HUES64 (cell line): ENCODE results near the gene LRRC71. TPM values are rescaled to one million over a fixed set of nuclear protein-coding genes. Genes with fewer than 3 reads are reported as not detected.
A peak's percentile ranks its signal among the peaks of the same experiment; 100 is the strongest.

Source experiments
- H3K27ac ChIP-seq: 2 replicates; pipeline ENCODE4 v1.7.0; 2013; ENCODE audit warnings: low read depth, low read length, inconsistent platforms
- H3K27me3 ChIP-seq: 2 replicates; pipeline ENCODE4 v1.6.1; 2013; ENCODE audit warnings: mild to moderate bottlenecking, low read length; ENCODE audit not compliant: insufficient read depth
- H3K36me3 ChIP-seq: 2 replicates; pipeline ENCODE4 v1.6.1; 2013; ENCODE audit warnings: mild to moderate bottlenecking, low read length; ENCODE audit not compliant: insufficient read depth
- H3K4me1 ChIP-seq: 2 replicates; pipeline ENCODE4 v1.6.1; 2013; ENCODE audit warnings: mild to moderate bottlenecking, low read length, moderate library complexity; ENCODE audit not compliant: insufficient read depth
- H3K4me3 ChIP-seq: 2 replicates; pipeline ENCODE4 v1.5.1; 2013; ENCODE audit warnings: mild to moderate bottlenecking, low read length, moderate library complexity
- H3K9ac ChIP-seq: 2 replicates; pipeline ENCODE4 v1.6.1; 2013; ENCODE audit warnings: mild to moderate bottlenecking, low read depth, low read length
- H3K9me3 ChIP-seq: 2 replicates; pipeline ENCODE4 v1.6.1; 2013; ENCODE audit warnings: low read depth, low read length; ENCODE audit not compliant: insufficient read depth
- WGBS: fragments of 150-250, 120-280 bp; methylation state at CpG from one replicate; pipeline ENCODE4 v1.1.7; 2013; ENCODE audit warnings: missing lambda C conversion rate; 5-methylcytosine and 5-hydroxymethylcytosine counted together
- polyA plus RNA-seq, 2 experiments: library from polyadenylated mRNA; stranded (reverse); fragments of 50-300 nt; gene quantifications; one replicate each; pipeline ENCODE4 v1.2.3, GENCODE V29; 2013

LRRC71 gene
- not detected for polyA plus RNA-seq (2013, experiment 1 of 2)
- polyA plus RNA-seq (2013, experiment 2 of 2), result not detected

DNA sequence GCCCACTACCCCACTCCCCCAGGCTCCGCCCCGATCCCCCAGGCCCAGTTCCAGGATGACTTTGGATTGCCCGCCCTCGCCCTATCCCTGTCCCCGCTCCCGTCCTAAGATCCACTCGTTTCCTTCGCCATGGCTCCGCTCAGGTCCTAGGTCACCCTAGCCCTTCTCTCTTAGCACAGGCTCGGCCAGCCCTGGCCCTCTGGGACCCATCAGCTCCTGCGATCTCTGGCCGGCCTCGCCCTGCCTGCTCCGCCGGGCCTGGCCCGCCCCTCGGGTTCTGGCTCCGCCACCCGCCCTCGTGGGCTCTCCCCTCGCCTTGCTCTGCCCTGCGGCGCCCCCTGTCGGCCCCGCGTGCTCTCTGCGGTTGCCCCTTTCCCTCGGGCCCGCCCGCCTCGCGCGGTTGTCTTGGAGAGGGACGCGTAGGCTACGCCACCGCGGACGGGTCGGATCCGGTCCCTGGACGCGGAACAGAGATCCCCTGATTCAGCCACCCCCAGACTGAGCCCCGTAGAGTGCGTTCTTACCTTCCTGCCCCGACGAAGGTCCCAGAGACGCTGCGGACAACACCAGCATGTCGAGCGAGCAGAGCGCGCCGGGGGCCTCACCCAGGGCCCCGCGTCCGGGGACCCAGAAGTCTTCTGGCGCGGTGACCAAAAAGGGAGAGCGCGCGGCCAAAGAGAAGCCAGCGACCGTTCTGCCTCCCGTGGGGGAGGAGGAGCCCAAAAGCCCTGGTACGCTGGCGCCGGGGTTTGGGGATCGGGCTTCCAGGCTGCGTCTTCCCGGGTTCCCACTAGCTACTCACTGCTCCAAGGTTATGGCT lies at the start of gene LRRC71:
TSS of gene LRRC71 (plus strand) at position 400 of the 820 bp plus-strand sequence. CDS start at position 572, 172 bp downstream.
- Histone ChIP-seq H3K9me3 (no peaks in the 10 kb centered on the region), H3K36me3 (no peaks in the 10 kb centered on the region), H3K27ac (no peak within 1 kb of the TSS), H3K4me1 (peaks cover 3% of the 10 kb centered on the region; the same call in 1 of the 2 replicates), H3K4me3 (peak within 1 kb of the TSS; percentile 56), H3K9ac (peak within 1 kb of the TSS; percentile 53), H3K27me3 (peaks cover 75% of the 10 kb centered on the region)
- 3% methylated on average over 71 of the region's 71 CpGs for WGBS

DNA sequence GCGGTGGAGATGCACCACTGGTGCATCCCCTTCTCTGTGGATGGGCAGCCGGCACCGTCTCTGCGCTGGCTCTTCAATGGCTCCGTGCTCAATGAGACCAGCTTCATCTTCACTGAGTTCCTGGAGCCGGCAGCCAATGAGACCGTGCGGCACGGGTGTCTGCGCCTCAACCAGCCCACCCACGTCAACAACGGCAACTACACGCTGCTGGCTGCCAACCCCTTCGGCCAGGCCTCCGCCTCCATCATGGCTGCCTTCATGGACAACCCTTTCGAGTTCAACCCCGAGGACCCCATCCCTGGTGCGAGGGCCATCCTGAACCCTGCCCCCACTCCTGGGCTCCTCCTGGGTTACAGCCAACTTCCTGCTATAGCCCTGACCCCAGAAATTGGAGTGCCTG lies 46.8 kb upstream of the LRRC71 start:
- no peak overlapping the region for H3K4me3 ChIP-seq
- H3K4me1 ChIP-seq, result no peaks in the 10 kb centered on the region
- peaks cover 47% of the 10 kb centered on the region for H3K27me3 ChIP-seq
- H3K27ac ChIP-seq, result no peak overlapping the region
- H3K36me3 ChIP-seq, result no peaks in the 10 kb centered on the region
- 94% methylated on average over 18 of the region's 18 CpGs for WGBS
- H3K9me3 ChIP-seq, result no peaks in the 10 kb centered on the region
- H3K9ac ChIP-seq, result no peak overlapping the region

DNA sequence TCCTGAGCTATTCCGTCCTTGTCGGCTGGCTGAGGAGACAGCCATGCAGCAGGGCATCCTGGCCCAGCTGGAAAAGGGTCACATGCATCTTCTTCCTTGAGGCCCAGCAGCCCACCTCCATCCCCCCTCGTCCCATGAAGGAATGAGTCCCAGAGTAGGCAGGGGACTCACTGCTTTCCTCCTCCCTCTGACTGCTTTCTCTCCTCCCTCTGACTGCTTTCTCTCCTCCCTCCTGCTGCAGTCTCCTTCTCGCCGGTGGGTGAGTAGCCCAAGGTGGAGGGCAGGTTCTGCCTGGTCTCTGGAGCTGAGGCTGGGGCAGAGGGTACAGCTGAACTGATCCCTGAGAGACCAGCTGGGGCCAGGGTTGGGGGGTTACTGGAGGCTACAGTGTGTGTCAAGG lies 46.3 kb upstream of the LRRC71 start:
- H3K27me3 ChIP-seq, result peaks cover 50% of the 10 kb centered on the region
- no peaks in the 10 kb centered on the region for H3K36me3 ChIP-seq
- H3K9me3 ChIP-seq, result no peaks in the 10 kb centered on the region
- WGBS, result 88% methylated on average over 5 of the region's 5 CpGs
- no peak overlapping the region for H3K9ac ChIP-seq
- H3K4me3 ChIP-seq, result no peak overlapping the region
- H3K4me1 ChIP-seq, result no peaks in the 10 kb centered on the region
- no peak overlapping the region for H3K27ac ChIP-seq

DNA sequence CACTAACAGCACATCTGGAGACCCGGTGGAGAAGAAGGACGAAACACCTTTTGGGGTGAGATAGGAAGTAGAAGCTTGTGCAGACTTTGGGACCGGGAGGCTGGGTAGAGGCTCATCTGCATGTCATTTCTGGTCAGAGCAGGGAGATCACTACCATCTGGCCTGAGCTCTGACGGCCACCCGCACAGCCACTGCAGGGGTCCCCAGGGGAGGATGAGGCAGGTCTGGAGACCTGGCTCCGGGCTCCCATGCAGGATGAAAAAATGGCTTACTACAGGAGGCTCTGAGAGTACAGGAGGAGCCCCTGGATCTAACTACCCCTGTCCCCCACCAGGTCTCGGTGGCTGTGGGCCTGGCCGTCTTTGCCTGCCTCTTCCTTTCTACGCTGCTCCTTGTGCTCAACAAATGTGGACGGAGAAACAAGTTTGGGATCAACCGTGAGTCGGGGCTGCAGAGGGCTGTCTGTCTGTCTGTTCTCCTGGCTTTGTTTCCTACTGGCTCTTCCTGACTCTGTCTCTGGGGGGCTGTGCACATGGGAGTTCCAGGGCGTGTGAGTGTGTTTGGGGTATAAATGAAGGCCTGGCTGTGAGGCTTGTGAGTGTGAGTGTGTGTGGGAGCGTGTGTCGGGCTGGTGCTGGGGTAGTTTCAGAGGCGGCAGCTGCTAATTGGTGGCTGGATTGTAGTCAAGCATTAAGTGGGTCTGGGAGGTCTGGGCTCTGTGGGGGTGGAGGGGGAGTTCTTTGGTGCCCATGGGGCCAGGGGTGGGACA lies 45.7 kb upstream of the LRRC71 start:
- no peaks in the 10 kb centered on the region for H3K9me3 ChIP-seq
- H3K36me3 ChIP-seq, result no peaks in the 10 kb centered on the region
- no peak overlapping the region for H3K4me3 ChIP-seq
- H3K9ac ChIP-seq, result no peak overlapping the region
- peaks cover 50% of the 10 kb centered on the region for H3K27me3 ChIP-seq
- WGBS, result 84% methylated on average over 16 of the region's 16 CpGs
- no peaks in the 10 kb centered on the region for H3K4me1 ChIP-seq
- no peak overlapping the region for H3K27ac ChIP-seq

DNA sequence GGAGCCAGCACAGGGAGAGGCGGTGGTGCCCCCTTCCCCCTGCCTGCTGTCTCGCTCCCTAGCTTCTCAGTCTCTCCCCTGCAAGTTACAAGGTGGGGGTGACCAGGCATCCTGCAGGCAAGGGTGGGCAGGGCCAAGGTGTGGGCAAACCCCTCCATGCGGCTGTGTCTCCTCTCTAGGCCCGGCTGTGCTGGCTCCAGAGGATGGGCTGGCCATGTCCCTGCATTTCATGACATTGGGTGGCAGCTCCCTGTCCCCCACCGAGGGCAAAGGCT lies 45.2 kb upstream of the LRRC71 start:
- Histone ChIP-seq H3K9me3 (no peaks in the 10 kb centered on the region), H3K4me1 (no peaks in the 10 kb centered on the region), H3K27ac (no peak overlapping the region), H3K27me3 (peaks cover 50% of the 10 kb centered on the region), H3K4me3 (no peak overlapping the region), H3K36me3 (no peaks in the 10 kb centered on the region), H3K9ac (no peak overlapping the region)
- 85% methylated on average over 5 of the region's 5 CpGs for WGBS

DNA sequence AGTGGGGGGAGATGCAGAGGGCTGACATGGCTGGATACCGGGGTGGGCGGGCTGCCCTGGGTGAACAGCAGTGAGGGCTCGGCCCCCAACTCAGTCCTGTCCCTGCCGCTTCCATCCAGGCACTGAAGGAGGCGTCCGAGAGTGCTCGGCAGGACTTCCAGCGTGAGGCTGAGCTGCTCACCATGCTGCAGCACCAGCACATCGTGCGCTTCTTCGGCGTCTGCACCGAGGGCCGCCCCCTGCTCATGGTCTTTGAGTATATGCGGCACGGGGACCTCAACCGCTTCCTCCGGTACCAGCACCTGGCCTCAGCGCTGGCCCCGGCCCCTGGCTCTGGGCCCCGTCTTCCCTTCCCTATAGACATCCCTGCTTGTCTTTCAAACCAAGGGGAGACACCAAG lies 44.2 kb upstream of the LRRC71 start:
- Histone ChIP-seq H3K27me3 (peaks cover 49% of the 10 kb centered on the region), H3K9ac (no peak overlapping the region), H3K27ac (no peak overlapping the region), H3K9me3 (no peaks in the 10 kb centered on the region), H3K4me1 (no peaks in the 10 kb centered on the region), H3K4me3 (no peak overlapping the region), H3K36me3 (no peaks in the 10 kb centered on the region)
- WGBS, result 23% methylated on average over 21 of the region's 21 CpGs

DNA sequence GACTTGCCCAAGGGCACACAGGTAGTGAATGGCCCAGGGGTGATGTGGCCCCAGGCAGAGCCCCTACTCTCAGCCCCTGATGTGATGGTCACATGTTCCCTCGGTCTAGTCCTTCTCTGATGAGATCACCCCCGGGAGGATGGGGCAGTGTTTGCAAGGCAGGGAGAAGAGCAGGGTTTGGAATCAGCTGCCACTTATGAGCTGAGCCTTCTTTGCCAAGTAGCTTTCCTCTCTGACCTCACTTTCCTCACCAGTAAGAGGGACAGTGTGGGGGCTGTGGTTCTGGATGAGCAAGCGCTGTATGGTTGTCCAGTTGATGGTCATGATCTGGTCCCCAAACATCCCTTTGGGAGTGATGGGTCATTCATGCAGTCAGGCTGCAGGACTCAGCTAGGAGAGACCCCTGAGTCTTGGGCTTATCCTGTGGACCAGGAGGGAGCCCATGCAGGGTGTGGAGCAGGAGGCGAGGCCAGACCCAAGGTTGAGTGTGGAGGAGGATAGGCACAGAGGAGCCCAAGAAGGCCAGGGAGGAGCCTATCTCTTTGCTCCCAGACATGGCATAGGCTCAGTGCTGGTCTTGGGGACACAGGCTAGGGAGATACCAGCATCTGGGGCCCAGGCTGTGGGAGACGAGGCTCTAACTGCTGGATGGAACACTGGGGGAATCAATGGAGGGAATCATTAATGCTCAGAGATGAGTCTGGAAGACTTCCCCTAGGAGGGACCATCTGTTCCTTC lies 42.8 kb upstream of the LRRC71 start:
- H3K27me3 ChIP-seq, result peaks cover 47% of the 10 kb centered on the region
- H3K4me1 ChIP-seq, result no peaks in the 10 kb centered on the region; the same call in 1 of the 2 replicates
- H3K4me3 ChIP-seq, result no peak overlapping the region
- no peaks in the 10 kb centered on the region for H3K36me3 ChIP-seq
- no peak overlapping the region for H3K27ac ChIP-seq
- no peaks in the 10 kb centered on the region for H3K9me3 ChIP-seq
- no peak overlapping the region for H3K9ac ChIP-seq
- WGBS, result 90% methylated on average over 5 of the region's 5 CpGs

DNA sequence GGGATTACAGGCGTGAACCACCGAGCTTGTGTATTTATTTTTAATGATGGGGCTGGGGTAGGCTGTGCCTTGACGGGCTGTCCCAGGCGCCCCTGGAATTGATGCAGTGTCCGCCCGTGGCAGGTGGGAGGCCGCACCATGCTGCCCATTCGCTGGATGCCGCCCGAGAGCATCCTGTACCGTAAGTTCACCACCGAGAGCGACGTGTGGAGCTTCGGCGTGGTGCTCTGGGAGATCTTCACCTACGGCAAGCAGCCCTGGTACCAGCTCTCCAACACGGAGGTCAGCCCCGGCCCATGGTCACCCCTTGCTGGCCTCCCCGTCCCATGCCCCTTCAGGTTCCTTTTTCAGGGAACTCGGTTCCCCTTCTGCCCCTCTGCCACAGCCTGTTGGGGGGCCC lies 40.6 kb upstream of the LRRC71 start:
- Histone ChIP-seq H3K27ac (no peak overlapping the region), H3K4me1 (peaks cover 7% of the 10 kb centered on the region), H3K9me3 (no peaks in the 10 kb centered on the region), H3K27me3 (peaks cover 52% of the 10 kb centered on the region), H3K9ac (no peak overlapping the region), H3K4me3 (no peak overlapping the region), H3K36me3 (no peaks in the 10 kb centered on the region)
- 92% methylated on average over 21 of the region's 21 CpGs for WGBS

DNA sequence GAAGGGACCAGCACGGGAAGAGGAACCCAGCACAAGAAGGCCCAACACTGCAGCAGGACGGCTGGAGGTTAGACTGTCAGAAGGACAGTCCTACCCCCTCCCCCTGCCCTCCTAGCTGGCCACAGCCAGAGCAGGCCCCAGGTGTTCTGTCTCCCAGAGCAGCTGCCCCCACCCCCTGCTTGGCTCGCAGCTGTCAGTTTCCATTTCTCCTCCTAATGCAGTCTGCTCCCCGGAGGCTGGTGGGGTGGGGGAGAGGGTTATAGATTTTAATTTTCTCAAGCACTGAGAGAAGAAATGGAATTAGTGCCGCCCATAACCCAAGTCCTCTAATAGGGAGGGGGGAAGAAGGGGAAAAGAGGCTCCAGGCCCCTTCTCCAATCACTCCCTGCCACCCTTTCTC lies 40.0 kb upstream of the LRRC71 start:
- H3K4me1 ChIP-seq, result peaks cover 9% of the 10 kb centered on the region
- WGBS, result 76% methylated on average over 4 of the region's 5 CpGs
- no peak overlapping the region for H3K27ac ChIP-seq
- H3K9ac ChIP-seq, result no peak overlapping the region
- H3K27me3 ChIP-seq, result peaks cover 51% of the 10 kb centered on the region
- H3K9me3 ChIP-seq, result no peaks in the 10 kb centered on the region
- H3K36me3 ChIP-seq, result no peaks in the 10 kb centered on the region
- H3K4me3 ChIP-seq, result no peak overlapping the region

DNA sequence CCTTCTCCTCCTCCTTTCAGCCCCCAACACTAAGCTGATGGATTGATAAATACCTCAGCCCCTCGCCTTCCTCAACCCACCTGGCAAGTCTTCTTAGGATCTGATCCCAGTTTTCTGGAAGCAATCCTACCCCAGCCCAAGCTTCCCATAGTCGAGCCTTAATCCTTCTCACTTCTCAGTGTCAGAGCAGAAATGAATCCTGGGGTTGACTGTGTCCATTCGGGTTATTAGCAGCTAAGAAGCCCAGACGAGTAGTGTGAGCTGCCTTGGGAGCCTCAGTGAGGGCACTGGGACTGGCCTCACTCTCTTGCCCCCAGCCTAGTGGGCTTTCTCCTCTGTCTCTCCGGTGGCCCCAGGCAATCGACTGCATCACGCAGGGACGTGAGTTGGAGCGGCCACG lies 39.3 kb upstream of the LRRC71 start:
- no peak overlapping the region for H3K9ac ChIP-seq
- H3K9me3 ChIP-seq, result no peaks in the 10 kb centered on the region
- H3K27ac ChIP-seq, result no peak overlapping the region
- 78% methylated on average over 10 of the region's 10 CpGs for WGBS
- no peak overlapping the region for H3K4me3 ChIP-seq
- peaks cover 51% of the 10 kb centered on the region for H3K27me3 ChIP-seq
- no peaks in the 10 kb centered on the region for H3K36me3 ChIP-seq
- peaks cover 9% of the 10 kb centered on the region for H3K4me1 ChIP-seq

DNA sequence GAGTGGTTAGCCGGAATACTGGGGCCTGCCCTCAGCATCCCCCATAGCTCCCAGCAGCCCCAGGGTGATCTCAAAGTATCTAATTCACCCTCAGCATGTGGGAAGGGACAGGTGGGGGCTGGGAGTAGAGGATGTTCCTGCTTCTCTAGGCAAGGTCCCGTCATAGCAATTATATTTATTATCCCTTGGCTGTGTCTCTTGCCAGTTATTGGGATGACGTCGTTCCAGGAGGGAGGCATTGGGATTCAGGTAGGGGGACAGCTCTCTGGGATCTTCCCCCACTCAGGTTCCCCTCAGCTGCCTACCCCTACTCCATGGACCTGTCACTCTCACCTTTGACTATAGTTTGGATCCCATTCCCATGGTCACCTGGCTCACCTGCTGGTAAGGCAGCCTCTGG lies 38.8 kb upstream of the LRRC71 start:
- Histone ChIP-seq H3K27ac (no peak overlapping the region), H3K4me1 (peaks cover 14% of the 10 kb centered on the region)
- WGBS, result 90% methylated on average over 4 of the region's 4 CpGs

More for the DNA sequence above, 38.8 kb upstream of the LRRC71 start:
- Histone ChIP-seq H3K4me3 (no peak overlapping the region), H3K9me3 (no peaks in the 10 kb centered on the region), H3K9ac (no peak overlapping the region), H3K27me3 (peaks cover 51% of the 10 kb centered on the region), H3K36me3 (no peaks in the 10 kb centered on the region)
